ENCODE results near the gene NETO2.

DNA sequence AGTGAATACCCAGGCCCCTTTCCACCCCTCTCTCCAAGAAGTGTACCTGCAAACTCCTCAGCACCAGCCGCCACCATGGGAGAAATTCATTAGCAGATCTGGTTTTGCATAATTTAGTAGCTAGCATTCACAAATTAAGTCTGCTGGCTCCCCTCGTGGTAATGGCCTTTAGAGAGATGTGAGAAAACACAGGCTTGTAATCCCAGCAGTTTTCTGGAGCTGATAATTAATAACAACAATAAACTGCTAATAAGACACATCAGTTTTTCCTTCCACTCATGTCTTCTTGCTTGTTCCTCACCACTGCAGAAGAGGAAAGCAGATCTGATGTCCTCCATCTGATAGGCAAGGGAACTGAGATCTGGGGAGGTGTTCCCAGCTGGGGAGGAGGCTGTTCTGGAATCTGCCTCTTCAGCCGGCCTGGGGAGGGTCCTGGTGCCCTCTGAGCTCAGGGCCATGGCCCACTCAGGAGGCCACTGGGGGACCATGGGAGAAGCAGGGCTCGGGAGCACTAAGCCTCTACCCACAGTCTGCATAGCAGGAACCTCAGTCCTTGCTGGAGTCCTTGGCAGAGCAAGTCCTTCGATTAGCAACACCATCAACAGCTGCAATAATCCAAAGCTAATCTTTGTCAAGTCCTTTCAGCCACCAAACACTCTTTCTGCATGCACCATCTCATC is 96.1 kb downstream of the NETO2 start:
- TF ChIP-seq POLR2A (IDR thresholded peaks at IDR 0.05; ENCODE audit: low read depth, low read length) (no peak), POLR2AphosphoS5 (IDR thresholded peaks at IDR 0.05; ENCODE audit: low read depth, low read length) (no peak), TAF1 (IDR thresholded peaks at IDR 0.05; ENCODE audit: borderline replicate concordance, low read depth, low read length) (no peak)

Measured in GM12892 (cell line).